ENCODE results near the gene ADRA2B.

ADRA2B gene

DNA sequence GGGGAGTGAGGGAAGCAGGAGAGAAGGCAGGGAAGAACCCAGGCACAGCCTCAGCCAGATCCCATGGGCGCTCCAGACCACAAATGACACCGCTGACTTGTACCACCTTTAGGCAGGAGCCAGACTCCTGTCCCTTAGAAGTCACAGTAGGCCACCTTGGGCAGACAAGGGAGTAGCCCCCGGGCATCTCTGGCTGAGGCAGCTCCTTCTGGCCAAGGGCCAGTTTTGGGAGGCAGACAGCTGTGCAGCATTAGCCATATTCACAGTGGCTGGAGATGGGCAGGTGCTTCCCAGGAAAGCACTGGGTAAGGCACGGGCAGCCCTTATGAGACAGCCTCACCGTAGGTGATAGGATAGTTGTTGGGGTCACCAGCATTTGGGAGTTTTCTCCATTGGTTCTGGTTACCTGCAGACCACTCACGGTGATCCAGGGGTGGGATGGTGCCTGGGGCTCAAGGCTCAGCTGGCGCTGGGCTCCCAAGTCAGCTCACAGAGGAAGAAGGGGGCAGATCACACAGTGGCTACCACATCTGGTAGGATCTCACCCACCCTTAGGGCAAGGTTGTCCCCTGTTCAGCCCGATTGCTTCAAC is 19.9 kb upstream of the ADRA2B start:
- DNase-seq, result no peak

DNA sequence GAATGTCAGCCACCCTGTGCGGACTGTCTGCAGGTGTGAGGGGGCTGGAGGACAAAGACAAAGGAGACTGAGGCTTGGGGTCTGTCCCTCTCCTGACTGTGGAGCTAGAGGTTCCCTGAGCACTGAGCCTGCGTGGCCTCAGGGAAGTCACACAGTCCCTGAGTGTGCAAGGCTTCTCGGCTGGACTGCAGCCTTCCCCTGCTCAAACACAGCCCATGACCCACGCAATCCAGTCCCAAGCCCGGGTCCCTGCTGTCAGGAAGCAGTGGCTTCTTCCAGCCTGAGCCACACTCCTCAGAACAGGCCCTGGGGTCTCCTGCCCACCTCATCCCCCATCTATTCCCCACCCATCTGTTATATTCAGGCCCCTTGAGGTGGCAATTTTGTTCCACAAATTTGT is 19.2 kb upstream of the ADRA2B start:
- DNase-seq, result no peak

- no peak for DNase-seq
These were observed 18.8 kb upstream of the ADRA2B start for GRCh38 chr2:96135171-96135570.

GRCh38 chr2:96134421-96134820 is 18.1 kb upstream of the ADRA2B start:
- no peak for DNase-seq

GRCh38 chr2:96131813-96132745 is 15.7 kb upstream of the ADRA2B start:
- no peak for DNase-seq

DNA sequence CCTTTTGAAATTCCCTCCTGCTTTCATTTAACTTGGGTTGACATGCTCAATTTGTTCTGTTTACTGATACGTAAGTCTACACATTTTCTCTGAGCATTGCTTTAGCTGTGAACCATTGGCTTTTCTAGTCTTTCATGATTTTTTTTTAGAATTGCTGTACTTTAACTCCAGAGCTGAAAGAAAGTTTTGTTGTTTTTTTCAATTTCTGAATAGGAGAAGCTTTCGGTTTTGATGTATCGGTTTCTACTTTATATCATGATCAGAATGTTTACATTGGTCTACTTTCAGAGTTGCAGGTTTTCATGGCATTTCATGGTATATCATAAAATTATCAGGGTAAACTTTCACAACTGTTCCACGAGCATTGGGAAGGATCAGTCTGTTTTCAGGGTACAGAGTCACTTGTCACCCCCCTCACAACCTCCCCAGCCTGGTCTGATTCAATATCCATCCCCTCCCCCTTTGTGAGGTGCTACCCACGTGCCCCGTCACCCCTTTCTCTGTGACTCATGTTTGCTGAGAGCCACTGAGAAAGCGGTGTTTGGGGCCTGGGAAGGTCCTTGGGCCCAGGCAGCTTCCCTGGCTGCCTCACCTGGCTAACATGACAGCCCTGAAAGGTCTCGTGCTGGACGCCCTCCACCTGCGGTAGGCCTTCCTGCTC is 14.9 kb upstream of the ADRA2B start:
- DNase-seq, result no peak

GRCh38 chr2:96130483-96130882 is 14.1 kb upstream of the ADRA2B start:
- no peak for DNase-seq

DNA sequence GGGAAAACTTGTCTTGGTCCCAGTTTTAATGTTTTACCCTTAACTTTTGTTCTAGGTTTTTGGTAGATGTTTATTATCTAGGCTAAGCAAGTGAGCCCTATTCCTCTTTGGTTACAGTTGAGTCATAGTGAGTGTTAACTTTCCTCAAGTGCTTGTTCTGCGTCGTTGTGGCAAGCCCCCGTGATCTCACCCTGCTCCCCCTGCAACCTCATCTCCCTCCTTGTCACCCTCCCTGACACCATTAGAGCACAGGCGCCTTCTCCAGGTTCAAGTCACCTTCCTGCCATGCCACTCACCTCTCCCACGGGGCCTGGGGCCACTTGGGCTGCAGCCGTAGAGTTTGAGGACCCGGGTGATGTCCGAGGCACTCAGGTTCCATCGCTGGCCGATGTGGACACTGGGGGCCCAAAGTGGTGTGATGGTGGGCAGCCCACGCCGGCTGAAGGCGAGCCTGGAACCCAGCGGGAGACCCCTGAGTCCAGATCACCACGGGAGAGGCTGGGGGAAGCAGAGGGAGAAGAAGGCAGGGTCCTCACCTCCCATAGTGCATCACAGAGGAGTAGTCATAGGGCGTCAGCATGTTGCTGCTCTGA is 13.3 kb upstream of the ADRA2B start:
- DNase-seq, result no peak

- DNase-seq, result no peak
These were observed 12.1 kb upstream of the ADRA2B start for GRCh38 chr2:96128456-96128855.

- peak; percentile 32 for DNase-seq
These were observed 8.3 kb upstream of the ADRA2B start for GRCh38 chr2:96124406-96125265.

GRCh38 chr2:96123936-96124335 is 7.6 kb upstream of the ADRA2B start:
- DNase-seq, result no peak

DNA sequence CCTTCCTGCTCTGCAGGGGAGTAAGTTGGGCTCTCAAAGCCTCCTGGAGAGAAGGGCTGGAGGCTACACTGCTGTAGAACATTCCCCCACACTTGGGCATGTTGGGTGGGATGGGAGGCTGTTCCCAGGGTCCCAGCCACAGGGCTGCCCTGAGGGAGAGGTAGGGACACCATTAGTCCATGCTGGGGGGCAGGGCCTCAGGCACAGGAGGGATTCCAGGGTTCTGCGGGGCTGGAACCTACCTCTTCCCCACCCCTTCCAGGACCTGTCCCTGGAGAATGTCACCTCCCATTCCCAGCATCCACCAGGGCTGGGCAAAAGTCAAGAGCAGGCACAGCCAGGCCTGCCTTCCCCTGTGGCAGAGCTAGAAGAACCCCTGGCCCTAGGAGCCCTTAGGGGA is 6.9 kb upstream of the ADRA2B start:
- no peak for DNase-seq

GRCh38 chr2:96122391-96122790 is 6.0 kb upstream of the ADRA2B start:
- no peak for DNase-seq

DNA sequence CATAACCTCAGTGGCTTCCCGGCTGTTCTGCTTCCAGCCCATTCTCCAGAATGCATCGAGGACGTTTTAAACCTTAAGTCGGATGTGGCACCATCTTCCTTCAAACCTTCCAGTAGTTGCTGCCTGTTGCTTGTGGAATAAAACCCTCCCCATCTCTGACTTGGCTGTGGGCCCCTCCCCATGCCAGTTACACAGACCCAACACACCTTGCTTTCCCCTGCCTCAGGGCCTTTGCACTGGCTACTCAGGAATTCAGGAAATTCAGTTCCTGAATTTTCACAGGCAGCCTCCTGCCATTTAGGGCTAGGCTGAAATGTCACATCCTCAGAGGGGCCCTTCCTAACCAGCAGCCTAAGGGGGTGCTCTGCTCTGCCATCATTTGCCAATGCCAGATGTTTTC is 5.0 kb upstream of the ADRA2B start:
- no peak for DNase-seq

DNA sequence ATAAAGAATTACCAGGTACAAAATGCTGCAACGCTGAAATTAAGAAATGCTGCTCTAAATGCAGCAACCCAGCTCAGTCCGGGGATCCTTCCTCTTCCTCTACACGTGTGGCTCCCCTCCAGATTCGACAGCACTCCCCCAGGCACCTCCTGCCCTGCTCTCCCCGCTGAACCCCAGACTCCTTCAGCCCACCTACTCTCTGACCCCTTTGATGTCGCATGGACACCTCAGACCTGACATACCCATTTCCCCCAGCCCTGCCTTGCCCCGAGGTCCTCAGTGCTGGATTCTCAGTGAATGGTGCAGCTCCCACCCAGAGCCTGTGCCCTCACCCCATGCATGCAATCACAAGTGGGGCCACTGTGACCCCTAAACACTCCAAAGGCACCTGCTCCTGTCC is 4.6 kb upstream of the ADRA2B start:
- DNase-seq, result no peak

DNA sequence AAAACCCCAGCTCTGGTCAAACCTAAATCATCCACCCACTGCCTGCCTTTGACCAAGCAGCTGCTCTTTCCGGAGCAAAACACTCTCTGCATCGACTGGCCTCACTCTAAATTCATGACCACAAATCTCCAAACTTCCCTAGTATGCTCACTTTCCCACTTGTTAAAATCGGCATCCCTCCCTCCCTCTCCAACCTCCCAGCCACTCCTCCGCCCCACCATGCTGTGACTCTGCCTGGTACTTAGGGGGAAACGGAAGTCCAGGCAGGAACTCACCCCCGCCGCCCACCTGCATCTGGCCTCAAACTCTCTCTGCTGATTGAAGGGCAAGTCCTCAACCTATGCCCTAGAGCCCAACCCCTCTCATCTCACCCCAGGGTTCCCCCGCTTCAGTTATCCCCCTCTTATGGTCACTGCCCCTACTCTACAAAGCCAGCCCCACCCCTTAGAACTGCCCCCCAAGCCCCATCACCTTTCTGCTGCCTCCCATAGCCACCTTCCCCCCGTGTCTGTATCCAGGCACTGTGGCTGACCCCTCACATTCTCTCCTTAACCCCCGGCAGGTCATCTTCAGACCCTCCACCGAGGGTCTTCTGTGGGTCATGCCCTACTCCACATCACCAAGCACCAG is 3.8 kb upstream of the ADRA2B start:
- peak; percentile 51 for DNase-seq

GRCh38 chr2:96119389-96119751 is 3.0 kb upstream of the ADRA2B start:
- no peak for DNase-seq

DNA sequence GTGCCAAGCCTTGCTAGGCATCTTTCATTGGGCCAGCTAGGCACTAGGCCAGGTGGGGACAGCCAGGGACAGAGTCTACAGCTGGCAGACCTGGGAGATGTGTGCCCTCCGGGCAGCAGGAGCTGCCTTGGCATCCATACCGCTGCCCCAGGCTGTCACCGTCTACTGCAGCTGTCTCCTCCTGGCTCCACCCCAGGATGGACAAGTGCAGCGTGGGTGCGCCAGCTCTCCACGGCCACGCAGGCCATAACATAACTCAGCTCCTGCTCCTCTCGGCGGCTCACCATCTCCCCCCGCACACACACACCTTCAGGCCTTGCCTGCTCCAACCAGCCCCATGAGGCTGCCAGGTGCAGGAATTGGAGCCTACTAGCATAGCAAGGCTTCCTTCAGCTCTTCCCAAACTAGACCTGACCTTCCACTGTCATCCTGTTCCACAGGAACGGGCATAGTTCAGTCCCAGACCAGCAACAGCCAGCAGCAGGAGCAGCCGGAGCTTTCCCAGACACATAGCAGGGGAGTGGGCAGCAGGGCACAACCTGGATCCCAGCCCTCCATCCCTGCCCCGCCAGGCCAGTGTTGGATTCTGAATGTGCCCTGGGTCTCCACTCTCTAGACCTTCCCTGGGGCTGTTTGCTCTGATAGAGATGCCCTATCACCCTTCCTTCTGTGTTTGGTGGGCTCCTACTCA is 2.5 kb upstream of the ADRA2B start:
- no peak for DNase-seq

DNA sequence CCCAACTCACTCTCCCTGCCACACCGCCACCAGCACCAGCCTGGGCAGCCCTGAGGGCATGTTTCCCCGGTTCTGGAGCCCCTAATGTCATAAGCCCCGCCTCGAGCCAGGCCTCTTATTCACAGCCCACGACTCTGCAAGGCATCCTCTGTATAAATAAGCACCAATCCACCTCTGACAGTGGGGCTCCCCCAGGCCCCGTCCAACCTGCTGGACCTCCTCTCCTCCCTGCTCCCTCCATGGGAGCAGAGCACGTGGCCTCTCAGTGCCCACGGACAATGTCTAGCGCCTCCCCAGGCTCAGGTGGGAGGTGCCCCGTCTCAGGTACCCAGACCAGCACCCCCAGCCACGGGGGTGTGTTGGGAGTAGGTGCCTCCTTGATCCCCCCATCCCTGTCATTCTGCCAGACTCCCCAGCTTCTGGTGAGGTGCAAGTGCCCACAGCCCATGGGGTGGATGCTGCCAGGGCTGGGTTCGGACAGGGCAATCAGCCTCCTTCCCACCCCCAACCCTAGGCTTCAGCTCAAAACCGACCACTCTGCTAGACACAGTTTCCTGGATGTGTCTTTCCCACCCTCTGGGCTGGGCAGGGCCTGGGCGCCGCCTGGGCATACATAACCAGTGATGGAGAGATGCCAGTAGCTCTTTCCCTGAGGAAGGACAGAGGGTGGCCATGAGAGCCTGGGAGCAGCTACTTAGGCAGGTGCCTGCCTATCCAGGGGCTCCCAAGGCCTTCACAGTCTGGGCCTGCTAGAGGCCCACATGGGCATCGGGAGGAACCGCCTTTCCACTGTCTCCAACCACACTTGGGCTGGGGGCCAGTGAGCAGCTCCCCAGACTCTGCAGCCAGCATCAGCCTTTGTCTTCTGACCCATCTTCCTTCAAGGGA is 1.6 kb upstream of the ADRA2B start:
- no peak for DNase-seq

DNA sequence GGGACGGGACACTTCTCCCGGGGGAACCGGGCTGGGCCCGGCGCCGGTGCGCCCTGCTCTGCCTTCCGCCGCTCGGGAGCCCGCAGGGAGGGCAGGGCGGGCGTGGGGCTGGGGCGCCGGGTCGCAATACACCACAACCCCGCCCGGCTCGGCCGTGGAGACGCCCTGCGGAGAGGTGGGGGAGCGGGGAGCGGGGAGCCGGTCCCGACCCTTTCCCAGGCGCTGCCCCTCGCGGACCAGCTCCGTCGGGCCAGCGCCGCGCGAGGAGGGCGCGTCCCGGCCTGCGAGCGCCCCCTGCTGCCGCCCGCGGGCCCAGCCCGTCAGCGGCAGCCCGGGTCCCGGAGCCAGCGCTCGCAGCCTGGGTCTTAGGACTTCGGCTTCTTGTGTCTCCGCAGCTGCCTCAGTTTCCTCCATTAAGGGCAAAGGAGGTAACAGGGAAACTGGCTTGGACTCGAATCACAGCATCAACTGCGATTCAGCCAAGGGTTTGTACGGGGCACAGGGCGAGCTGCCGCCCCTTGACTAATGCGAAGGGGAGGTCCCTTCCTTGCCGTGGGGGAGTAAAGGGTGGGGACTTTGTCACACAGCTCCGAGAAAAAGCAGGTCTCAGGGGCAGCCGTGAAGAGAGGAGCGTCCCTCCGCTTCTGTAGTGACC is 635 bp upstream of the ADRA2B start:
- peak; percentile 51 for DNase-seq
